ENCODE data around the gene VSTM1.
A peak's percentile ranks its signal among the peaks of the same experiment; 100 is the strongest.
"Not testable (repeated sequence)": the region's sequence is repeated elsewhere in the genome, so short reads cannot be mapped to it uniquely, and the experiment has no call there.

- TF ChIP-seq CTCF (IDR thresholded peaks at IDR 0.05) = peak in 1 of 6 experiments; percentile 36
- not testable (repeated sequence) for TF ChIP-seq EP300, POLR2A, POLR2AphosphoS5 (IDR thresholded peaks at IDR 0.05)
Observed at GRCh38 chr19:54095859-54096616, 32.3 kb upstream of the VSTM1 start.

Data from upper lobe of left lung (tissue), 4 donors.